ENCODE results near the gene HEG1. TPM values are rescaled to one million over a fixed set of nuclear protein-coding genes. Genes with fewer than 3 reads are reported as not detected.

HEG1 gene
- total and polyA plus RNA-seq, 2 of the 4 experiments (the other 2 are of a cell fraction): 25.6 to 43.4 TPM

DNA sequence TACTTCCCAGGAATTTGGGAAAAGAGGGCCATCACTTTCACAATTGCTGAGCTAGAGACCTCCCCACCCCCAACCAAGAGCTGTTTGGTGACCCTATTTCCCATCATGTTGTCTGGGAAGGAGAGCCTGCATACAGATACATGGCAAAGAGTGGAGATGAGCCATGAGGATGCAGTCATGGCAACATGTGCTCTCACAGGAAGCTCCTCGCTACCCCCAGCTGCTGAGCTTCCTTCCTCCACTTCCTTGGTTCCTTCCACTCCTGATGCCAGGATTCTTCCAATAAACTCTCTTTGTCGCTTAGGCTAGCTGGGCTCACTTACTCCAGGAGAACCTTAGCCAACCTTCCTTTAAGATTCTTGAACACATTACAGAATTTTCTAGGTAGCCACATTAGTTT is 72.9 kb downstream of the HEG1 start:
- Histone ChIP-seq H3K4me1 (ENCODE audit: control insufficient read depth, insufficient read depth, low read length) (peaks cover 17% of the 10 kb centered on the region), H3K9ac (ENCODE audit: low read depth, low read length) (no peak overlapping the region), H3K27me3 (ENCODE audit: control insufficient read depth, insufficient read depth, low read length) (no peaks in the 10 kb centered on the region), H4K20me1 (ENCODE audit: insufficient read depth, low read length) (peaks cover 6% of the 10 kb centered on the region; the same call in 1 of the 2 replicates), H3K79me1 (ENCODE audit: low read depth in 1 of 2, low read length in 2 of 2) (peaks cover 12 to 31% of the 10 kb centered on the region in 2 experiments), H4K91ac (ENCODE audit: insufficient read depth, low read depth, low read length) (no peak overlapping the region; the same call in 1 of the 2 replicates), H3K9me3 (ENCODE audit: control insufficient read depth, insufficient read depth, low read length) (no peaks in the 10 kb centered on the region), H3K56ac (ENCODE audit: extremely low read depth, insufficient read depth, low read length) (no peak overlapping the region), H4K5ac (ENCODE audit: low read depth, low read length) (peak overlapping the region; percentile 39; the same call in 1 of the 2 replicates), H2BK120ac (ENCODE audit: low read depth, low read length) (no peak overlapping the region), H3K4ac (ENCODE audit: low read depth, low read length) (peak overlapping the region; percentile 8), H3K27ac (ENCODE audit: insufficient read depth, low read length) (0 out of 2 replicates have a peak overlapping the region, but pooled peaks have one; percentile 17), H2AFZ (replicated peaks; ENCODE audit: low read length, poor library complexity) (no peak overlapping the region), H3K4me2 (ENCODE audit: low read depth, low read length) (no peak overlapping the region), H3K23ac (ENCODE audit: low read depth, low read length) (peak overlapping the region; percentile 0; the same call in 1 of the 2 replicates), H2BK20ac (ENCODE audit: low read depth, low read length) (no peak overlapping the region), H3K18ac (ENCODE audit: low read depth, low read length) (peak overlapping the region; percentile 61), H4K8ac (ENCODE audit: low read depth in 2 of 2, low read length in 2 of 2) (0 out of 4 replicates have a peak overlapping the region, but pooled peaks of 1 of the 2 experiments have one; percentile 5), H3K14ac (replicated peaks; ENCODE audit: low read depth, low read length) (peak overlapping the region; percentile 65; the same call in 1 of the 2 replicates), H3K9me1 (ENCODE audit: insufficient read depth, low read length) (peaks cover 21% of the 10 kb centered on the region), H2AK9ac (replicated peaks; ENCODE audit: low read depth, low read length, poor library complexity) (no peak overlapping the region), H3K4me3 (ENCODE audit: insufficient read depth, low read depth, low read length) (no peak overlapping the region), H3K36me3 (ENCODE audit: control insufficient read depth, insufficient read depth, low read length) (peaks cover 26% of the 10 kb centered on the region), H2BK5ac (ENCODE audit: low read depth, low read length, poor library complexity, severe bottlenecking) (no peak overlapping the region), H2BK15ac (ENCODE audit: low read depth, low read length) (no peak overlapping the region), H2AK5ac (ENCODE audit: low read depth, low read length) (no peak overlapping the region)
- dilution Hi-C loops (cut with HindIII; ENCODE audit: low sequenced_read_pairs, unreplicated experiment): no loop called here
- TF ChIP-seq MAFK (IDR thresholded peaks at IDR 0.05; ENCODE audit: low read depth, low read length): no peak
- ChIA-PET POLR2A (ENCODE audit: unreplicated experiment) (no interaction called here), CTCF (interaction anchor here (0.6 to 1.0 kb wide), 2 partner anchors 174 to 222 kb away, joined by 3 read pairs; no protein-coding TSS in a partner anchor)
- DNase-seq: no peak
- no peak for ATAC-seq (ENCODE audit: low read depth)
- intact Hi-C loops (cut with micrococcal nuclease): loop anchor here (10.0 kb wide), 1 partner anchor 418 kb away; no protein-coding TSS in a partner anchor
- in situ Hi-C loops (cut with MboI; ENCODE audit: low sequenced_read_pairs): loop anchor here (25.0 kb wide), 1 partner anchor 604 kb away; the partner anchor contains the start of gene OSBPL11
- no TSS peak for BruUV-seq (replicated peaks)
- 89% methylated on average over 1 of the region's 2 CpGs; no CpG with 5 or more reads in 1 of the 2 experiments for WGBS, 2 experiments (ENCODE audit: extremely low coverage in 2 of 2, insufficient read length in 1 of 2)
